Activated effector memory CD4-positive, alpha-beta T cell treated with Interleukin-2 at 50 U/mL for 16 hours (primary cell): Measurements from ENCODE around the gene EDC3.
"Not testable (repeated sequence)": the region's sequence is repeated elsewhere in the genome, so short reads cannot be mapped to it uniquely, and the experiment has no call there.

Source experiments
- DNase-seq: peaks from one replicate; pipeline ENCODE4 v3.0.0-alpha.2; 2020

EDC3 gene

DNA sequence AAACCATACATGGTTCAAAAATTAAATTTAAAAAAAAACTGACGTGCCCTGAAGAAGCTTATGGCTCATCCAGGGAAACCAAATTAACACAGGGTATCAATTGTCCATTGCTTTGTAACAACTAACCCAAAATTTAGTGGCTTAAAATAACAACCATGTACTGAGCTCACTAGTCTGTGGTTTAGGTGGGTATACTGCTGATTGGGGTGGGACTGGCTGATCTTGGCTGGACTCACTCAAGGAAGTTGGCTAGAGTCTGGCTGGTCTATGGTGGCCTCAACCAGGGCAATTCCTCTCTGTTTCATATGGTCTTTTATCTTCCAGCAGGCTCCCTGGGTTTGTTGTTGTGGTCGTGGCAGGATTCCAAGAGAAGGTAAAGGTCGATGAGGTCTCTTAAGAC is 14.1 kb upstream of the EDC3 start:
- DNase-seq: no peak

DNA sequence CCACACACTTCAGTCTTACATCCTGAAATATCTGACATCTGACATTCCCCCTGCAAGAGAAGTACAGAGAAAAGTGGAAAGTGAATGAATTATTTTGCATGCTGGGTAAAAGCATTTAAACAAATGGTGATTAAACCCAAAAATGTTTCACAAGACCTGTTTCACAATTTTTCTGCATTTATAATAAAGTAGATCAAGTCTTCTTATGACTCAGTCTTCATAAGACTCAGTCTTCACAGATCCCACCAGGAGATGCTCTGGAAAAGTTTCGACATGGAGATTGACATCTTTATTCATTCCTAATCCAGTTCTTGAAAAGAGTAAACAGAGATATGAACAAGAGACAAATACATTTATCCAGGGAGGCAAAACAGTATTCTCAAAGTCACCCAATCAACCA is 13.2 kb upstream of the EDC3 start:
- DNase-seq: no peak

DNA sequence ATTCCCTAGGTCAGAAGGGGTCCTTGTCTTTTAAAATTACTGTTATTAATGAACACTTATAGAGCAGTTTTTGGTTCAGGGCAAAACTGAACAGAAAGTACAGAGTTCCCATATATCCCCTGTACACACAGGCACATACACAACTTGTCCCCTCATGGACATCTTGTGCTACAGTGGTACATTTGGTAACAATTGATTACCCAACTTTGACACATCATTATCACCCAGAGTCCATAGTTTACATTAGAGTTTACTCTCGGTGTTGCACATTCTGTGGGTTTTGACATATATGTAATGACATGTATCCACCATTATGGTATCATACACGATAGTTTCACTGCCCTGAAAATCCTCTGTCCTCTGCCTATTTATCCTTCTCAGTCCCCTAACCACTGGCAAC is 984 bp upstream of the EDC3 start:
- no peak for DNase-seq

DNA sequence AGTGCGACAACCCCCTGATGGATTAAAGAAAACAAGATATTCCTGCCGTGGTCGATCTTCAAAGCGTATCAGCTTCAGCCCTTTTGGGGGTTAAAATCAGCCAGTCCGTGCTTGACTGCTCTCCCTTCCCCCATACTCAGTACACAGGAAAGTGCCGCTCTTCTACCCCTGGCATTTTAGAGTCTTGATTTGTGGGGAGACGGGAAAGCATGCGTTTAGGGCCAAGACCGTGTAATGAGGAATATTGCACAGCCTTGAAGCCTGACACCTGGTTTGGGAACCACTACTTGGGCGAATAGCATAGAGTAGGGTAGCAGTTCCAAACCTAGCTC is 540 bp upstream of the EDC3 start:
- DNase-seq: no peak

DNA sequence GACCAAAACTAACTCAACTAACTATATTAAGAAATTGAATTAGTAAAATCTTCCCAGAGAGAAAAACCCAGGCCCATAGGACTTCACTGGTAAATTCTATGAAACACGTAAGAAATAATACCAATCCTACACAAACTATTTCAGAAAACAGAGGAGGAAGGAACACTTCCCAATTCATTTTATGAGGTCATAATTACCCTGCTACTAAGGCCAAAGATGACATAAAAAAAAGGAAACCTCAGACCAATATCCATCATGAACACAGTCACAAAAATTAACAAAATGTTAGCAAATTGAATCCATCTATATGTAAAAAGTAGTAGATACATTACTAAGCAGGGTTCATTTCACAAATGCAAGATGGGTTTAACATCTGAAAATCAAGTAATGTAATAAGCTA is 3.5 kb downstream of the EDC3 start:
- no peak for DNase-seq

DNA sequence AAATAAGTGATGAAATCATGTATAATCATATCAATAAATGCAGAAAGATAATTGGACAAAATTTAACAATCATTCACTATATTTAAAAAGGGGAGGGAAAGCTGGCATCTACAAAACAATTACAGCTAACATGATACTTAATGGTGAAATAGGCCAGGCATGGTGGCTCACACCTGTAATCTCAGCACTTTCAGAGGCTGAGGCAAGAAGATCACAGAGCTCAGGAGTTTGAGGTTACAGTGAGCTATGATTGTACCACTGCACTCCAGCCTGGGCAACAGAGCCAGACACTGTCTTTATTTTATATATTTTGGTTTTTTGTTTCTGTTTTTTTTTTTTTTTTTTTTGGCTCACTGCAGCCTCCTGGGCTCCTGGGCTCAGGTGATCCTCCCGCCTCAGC is 12.1 kb downstream of the EDC3 start:
- no peak for DNase-seq

DNA sequence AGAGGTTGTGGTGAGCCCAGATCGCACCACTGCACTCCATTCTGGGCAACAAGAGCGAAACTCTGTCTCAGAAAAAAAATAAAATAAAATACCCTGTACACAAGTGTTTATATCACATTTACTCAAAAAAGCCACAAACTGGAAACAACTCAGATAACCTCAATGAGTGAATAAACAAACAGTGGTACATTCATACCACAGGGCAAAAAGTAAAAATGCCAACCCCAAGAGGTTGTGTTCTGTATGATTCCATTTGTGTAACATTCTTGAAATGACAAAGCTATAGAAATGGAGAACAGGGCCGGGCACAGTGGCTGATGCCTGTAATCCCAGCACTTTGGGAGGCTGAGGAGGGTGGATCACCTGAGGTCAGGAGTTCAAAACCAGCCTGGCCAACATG is 12.9 kb downstream of the EDC3 start:
- DNase-seq: no peak

DNA sequence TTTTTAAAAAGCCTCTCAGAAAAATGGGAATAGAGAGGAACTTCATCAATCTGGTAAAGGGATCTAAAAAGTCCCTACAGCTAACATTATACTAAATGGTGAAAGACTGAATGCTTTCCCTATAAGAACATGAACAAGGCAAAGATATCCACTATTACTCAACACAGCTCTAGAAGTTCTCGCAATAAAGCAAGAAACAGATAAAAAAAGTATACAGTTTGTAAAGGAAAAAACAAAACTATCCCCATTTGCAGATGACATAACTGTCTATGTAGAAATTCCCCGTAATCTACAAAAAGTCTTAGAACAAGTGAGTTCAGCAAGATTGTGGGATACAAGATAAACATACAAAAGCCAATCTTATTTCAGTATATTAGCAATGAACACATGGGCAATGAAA is 15.4 kb downstream of the EDC3 start:
- DNase-seq: no peak

DNA sequence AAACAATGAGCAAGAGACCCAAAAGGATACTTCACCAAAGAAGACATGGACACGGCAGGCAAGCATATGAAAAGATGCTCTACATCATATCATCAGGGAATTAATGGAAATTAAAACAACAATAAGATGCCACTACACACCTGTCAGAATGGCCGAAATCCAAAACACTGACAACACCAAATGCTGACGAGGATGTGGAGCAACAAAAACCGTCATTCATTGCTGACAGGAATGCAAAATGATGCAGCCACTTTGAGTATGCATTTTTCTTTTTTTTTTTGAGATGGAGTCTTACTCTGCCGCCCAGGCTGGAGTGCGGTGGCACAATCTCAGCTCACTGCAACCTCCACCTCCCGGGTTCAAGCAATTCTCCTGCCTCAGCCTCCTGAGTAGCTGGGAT is 19.0 kb downstream of the EDC3 start:
- no peak for DNase-seq

DNA sequence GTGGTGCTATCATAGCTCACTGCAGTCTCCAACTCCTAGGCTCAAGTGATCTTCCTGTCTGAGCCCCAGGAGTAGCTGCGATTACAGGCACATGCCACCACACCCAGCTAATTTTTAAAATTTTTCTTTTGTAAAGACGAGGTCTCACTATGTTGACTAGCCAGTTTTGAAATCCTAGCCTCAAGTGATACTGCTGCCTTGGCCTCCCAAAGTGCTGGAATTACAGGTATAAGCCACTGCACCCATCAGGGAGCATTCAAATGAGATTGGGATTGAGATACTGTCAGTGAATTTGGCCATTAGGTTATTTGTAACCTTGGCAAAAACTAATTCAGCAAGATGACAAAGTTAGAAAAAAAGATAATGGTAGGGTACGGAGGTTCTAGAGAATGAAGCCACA is 21.7 kb downstream of the EDC3 start:
- no peak for DNase-seq

DNA sequence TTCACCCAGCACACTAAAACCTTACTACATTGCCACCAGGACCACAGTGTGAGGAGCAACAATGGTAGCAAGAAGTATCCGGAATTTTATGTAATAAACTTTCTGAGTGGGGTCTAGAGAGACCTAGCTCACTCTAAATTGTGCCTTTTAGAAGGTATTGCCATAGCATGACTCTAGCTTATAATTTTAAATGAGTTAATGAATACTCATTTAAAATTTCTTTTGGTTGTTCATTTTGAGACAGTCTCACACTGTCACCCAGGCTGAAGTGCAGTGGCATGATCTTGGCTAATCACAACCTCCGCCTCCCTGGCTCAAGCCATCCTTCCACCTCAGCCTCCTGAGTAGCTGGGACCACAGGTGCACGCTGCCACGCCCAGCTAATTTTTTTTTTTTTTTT is 26.2 kb downstream of the EDC3 start:
- DNase-seq: no peak

DNA sequence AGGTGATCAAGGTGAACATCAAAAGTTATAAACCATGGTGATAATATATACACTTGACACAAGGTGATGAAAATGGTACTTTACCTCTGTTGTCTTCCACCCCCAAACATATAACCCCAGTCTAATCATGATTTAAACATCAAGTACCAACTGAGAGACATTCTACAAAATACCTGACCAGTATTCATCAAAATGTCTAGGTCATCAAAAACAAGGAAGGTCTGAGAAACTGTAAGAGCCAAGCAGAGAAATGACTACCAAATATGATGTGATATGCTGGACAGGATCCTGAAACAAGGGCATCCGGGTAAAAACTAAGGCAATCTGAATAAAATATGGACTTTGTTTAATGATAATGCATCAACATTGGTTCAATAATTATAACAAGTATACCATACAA is 27.8 kb downstream of the EDC3 start:
- no peak for DNase-seq

DNA sequence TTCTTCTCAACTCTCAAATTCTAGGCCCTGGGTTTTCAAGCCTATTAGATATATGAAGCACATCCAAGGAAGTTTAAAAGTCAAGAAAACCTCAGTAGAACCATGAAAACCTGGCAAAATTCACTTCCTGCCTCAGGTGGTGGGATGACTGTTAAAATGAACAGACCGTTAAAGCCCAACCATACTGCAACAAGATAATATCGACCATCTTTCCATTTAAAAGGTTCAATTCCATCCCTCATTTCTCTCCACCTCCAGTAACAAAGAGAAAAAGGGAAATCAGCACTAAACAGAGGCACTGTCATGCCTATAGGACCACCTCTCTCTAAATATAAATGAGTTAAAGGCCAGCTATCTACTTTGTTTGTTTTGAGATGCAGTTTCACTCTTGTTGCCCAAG is 31.2 kb downstream of the EDC3 start:
- no peak for DNase-seq

DNA sequence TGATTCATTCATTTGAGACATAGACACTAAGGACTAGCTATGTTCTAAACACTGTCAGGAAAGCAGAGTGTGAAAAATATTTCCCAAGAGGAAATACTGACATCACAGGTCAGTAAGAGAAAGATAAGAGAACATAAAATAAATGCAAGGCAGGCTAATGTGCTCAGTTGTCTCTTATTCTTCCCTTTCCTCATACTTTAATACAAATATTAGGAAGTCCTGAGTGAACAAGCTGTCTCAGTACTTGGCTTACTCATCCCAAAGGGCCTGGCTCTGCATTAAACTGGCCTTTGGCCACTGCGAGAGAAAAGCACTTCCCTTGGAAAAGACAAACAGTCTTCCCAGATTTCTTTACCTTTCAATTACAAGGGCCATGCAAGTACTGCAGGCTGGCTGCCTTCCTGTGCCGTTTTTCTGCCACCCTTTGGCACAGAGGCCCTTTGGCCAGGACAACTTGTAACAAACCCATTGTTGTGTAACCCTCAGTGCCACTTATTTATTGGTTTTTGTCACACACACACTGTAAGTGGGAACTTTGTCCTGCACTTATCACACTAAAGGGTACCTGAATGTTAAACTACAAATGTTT is 31.7 kb downstream of the EDC3 start:
- DNase-seq: no peak

DNA sequence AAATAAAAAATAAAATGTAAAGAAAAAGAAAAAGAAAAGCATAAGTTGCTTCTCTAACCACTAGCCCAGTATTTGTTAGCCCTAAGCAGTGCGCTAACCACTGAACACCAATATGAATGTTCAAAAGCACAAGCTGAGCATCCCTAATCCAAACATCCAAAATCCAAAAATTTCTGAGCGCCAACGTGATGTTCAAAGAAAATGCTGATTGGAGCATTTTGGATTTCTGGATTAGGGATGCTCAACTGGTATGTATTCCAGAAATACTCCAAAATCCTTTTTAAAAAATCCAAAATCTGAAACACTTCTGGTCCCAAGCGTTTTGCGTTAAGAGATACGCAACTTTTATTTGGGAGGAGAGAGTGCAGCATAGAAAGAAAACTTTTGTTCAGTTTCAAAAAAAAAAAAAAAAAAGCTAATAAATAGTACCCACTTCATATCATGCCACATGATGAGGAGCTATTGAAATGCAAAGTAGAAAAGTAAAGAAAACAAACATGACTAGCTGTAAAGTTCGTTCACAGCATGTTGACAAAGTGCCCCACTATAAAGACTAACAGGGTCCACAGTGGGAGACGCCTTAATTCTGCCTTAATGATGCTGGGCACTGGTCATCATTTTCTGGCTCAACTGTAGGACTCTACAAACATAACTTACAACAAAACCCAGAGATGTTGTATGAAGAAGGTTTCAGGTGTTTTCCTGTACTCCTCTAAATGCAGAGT is 32.4 kb downstream of the EDC3 start:
- no peak for DNase-seq

DNA sequence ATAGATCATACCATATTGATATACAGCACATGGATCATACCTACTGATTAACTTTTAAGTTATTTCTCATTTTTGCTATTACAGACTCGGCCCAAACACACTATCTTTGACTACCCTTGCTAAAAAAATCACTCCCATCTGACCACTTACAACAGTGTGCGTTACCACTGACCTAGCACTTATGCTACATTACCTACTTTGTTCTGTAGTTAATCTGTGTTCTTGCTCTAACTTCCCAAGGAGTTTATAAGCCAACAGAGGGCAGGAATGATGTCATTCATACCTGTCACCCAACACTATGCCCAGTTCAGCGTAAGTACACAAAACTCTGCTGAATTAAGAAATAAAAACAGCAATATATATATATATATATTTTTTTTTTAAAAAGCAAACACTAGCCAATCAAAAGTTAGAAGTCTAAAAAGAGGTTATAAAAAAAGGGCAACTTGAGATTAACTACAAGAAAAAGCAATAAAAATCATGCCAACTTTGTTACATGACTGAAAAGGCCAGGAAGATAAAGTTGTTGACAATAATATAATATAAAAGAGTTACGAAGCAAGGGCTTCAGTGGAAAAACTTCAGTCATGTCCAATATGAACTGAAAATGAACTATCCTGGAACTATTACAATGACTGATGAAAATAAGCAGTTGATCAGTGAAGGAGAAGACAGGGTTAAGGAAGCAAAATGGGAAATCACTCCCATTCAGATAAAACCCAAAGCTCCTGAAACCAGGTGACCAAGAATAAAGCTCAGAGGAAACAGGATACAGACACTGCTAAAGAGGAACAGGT is 33.6 kb downstream of the EDC3 start:
- DNase-seq: no peak

DNA sequence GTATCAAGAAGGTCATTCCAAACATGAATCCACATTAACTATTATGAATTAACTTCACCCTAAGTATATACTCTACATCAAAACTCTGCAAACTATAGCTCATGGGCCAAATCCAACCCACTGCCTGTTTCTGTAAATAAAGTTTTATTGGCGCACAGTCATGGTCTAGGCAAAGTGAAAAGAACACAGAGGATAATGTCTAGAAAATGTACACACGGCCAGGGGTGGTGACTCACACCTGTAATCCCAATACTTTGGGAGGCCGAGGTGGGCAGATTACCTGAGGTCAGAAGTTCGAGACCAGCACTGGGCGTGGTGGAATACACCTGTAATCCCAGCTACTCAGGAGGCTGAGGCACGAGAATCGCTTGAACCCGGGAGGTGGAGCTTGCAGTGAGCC is 34.5 kb downstream of the EDC3 start:
- not testable (repeated sequence) for DNase-seq

DNA sequence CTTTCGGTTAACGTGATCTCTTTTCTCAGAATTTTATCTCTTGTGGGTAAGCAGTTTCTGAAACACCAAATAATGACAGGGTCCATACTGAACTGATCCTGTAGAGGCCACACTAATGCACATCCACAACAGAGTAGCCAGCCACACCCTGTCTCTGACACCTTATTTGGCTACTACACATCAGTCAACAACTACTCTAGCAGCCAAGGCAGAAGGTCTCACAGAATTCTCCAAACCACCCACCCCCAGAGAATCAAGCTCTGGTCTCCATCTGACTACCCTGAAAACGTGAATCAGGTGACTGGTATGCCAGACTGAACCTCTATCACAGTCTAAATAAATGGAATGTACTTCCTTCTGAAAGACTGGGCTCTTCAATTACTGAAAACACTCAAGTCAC is 38.0 kb downstream of the EDC3 start:
- no peak for DNase-seq

DNA sequence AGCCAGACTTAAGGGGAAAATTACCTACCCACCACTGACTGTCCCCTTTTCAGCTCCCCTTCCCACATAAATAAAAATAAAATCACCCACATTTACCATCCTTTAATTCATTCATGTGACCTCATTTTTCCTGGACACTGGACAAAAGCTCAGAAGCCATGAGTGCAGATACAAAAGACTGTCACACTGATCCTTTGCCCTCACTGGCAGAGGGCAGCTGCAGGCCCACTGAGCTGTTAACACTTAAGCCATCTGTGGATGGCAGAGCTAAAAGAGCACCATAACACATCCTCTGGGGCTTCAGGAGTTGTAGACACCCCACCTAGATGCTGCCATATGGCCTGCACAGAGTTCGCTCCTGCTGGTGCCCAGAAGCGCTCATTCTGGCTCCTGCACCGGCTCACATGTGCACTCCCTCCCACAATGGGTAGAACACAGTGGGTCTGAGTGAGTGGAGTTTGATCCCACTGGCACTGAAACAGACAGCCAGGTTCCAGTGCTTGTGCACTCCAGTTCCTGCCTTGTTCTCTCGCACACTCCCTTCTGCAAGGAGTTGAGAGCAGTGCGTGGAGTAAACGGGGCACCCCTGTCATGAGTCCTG is 38.8 kb downstream of the EDC3 start:
- DNase-seq: no peak

DNA sequence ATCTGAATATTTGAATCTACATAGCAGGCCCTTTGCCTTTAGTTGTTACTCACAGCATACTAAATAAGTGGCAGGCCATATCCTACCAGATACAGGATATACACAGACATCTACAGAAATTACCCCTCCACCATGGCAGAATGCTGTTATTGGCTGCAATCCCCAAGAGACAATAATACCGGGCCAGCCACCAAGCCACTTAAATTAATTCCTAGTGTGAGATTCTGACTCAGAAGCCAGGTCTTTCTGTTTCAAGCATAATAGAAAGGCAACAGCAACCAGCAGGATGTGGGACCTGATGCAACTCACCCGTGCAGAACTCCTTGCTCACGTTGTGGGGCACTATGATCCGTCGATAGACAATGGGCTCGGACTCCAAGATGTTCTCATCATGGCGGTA is 40.4 kb downstream of the EDC3 start:
- no peak for DNase-seq

DNA sequence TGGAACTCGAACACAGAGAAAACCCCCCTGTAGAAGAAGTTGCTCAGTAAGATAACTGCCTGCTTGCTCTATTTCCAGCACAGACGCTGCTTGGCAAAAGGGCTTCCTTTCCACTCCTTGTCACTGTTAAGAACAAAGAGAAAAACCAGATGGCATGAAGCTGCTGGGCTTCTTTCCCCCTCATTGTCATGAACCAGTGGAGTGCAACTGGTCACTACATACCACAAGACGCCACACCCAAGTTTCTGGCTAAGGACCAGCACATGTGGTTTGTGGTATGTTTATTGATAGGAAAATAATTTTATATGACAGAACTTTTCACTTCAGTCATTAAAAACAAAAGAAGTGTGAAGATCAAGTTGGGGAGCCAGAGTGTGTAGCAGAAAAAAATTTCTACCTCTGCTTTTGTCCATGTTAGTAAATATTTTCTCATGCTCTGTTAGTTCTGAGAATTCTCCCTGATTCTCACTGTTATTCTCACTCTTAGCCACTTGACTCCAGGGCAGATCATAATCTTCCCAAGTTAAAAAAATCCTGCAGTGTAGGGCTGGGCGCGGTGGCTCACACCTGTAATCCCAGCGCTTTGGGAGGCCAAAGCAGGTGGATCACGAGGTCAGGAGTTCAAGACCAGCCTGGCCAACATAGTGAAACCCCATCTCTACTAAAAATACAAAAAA is 42.3 kb downstream of the EDC3 start:
- no peak for DNase-seq

DNA sequence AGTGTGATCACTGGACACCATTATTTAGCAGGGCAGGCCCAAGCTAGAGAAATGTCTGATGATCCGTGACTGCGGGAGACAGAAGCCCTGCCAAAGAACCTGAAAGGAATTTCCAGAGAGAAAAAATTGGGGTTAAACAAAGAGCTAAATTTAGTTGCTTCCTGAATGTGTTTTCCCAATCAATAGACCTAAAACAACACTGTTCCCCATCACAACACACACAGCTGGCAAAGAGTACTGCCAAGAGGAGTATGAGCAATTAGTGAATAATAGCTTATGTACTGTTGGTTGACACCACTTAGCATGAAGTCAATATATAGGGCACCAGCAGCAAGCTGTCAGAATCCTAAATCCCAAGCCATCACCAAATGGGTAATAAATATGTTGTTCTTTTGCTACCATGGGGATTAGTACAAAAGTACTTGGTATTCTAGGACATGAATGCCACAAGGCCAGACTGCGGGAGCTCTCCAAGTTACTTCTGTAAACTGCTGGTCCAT is 44.5 kb downstream of the EDC3 start:
- no peak for DNase-seq
